ENCODE results near the gene SFXN2.
"Not testable (repeated sequence)": the region's sequence is repeated elsewhere in the genome, so short reads cannot be mapped to it uniquely, and the experiment has no call there.

The SFXN2 gene

GRCh38 chr10:102740229-102740628, 25.8 kb downstream of the SFXN2 start:
- no peak for TF ChIP-seq CTCF (IDR thresholded peaks at IDR 0.05; ENCODE audit: insufficient read depth, low read length, missing control alignments)
- H3K4me3 ChIP-seq (ENCODE audit: low read depth, low read length) = no peak overlapping the region
- DNase-seq (ENCODE audit: low read depth, low spot score) = no peak
- ChIA-PET POLR2A (no interaction called here), CTCF (interaction anchor here (1.9 to 6.0 kb wide), 2 partner anchors 12 to 161 kb away, joined by 12 to 25 read pairs; no protein-coding TSS in a partner anchor)

GRCh38 chr10:102741726-102742237, 27.3 kb downstream of the SFXN2 start:
- POLR2A ChIA-PET = no interaction called here
- H3K4me3 ChIP-seq (ENCODE audit: low read depth, low read length) = no peak overlapping the region
- no peak for DNase-seq (ENCODE audit: low read depth, low spot score)
- TF ChIP-seq CTCF (IDR thresholded peaks at IDR 0.05; ENCODE audit: insufficient read depth, low read length, missing control alignments) = no peak
- CTCF ChIA-PET = interaction anchor here (1.1 to 6.0 kb wide), 7 partner anchors 11 to 175 kb away, joined by 3 to 25 read pairs (median 5); no protein-coding TSS in a partner anchor

GRCh38 chr10:102742313-102742712, 27.9 kb downstream of the SFXN2 start:
- DNase-seq (ENCODE audit: low read depth, low spot score); H3K4me3 ChIP-seq (ENCODE audit: low read depth, low read length): not testable (repeated sequence)
- ChIA-PET CTCF (interaction anchor here (1.3 to 6.0 kb wide), 6 partner anchors 10 to 175 kb away, joined by 3 to 25 read pairs (median 5); no protein-coding TSS in a partner anchor), POLR2A (interaction anchor here (1.6 kb wide), 1 partner anchor 10 kb away, joined by 10 read pairs; no protein-coding TSS in a partner anchor)

- no peak for TF ChIP-seq CTCF (IDR thresholded peaks at IDR 0.05; ENCODE audit: insufficient read depth, low read length, missing control alignments)
- ChIA-PET CTCF (interaction anchor here (1.6 to 6.0 kb wide), 5 partner anchors 10 to 174 kb away, joined by 5 to 25 read pairs (median 13); no protein-coding TSS in a partner anchor), POLR2A (interaction anchor here (0.6 to 1.6 kb wide), 4 partner anchors 9 to 43 kb away, joined by 3 to 10 read pairs (median 4); no protein-coding TSS in a partner anchor)
- H3K4me3 ChIP-seq (ENCODE audit: low read depth, low read length) = no peak overlapping the region; the same call in 1 of the 2 replicates
- no peak for DNase-seq (ENCODE audit: low read depth, low spot score)
Measured at GRCh38 chr10:102743078-102743587, 28.7 kb downstream of the SFXN2 start.

GRCh38 chr10:102743588-102744373, 29.3 kb downstream of the SFXN2 start, which contains the start of gene WBP1L:
Gene WBP1L (plus strand): TSS chr10:102743948. CDS start chr10:102744054, 106 bp downstream.
- no peak for TF ChIP-seq CTCF (IDR thresholded peaks at IDR 0.05; ENCODE audit: insufficient read depth, low read length, missing control alignments)
- DNase-seq (ENCODE audit: low read depth, low spot score) = peak; percentile 97
- POLR2A ChIA-PET = interaction anchor here (0.6 to 1.6 kb wide), 4 partner anchors 9 to 44 kb away, joined by 3 to 10 read pairs (median 4); no protein-coding TSS in a partner anchor
- CTCF ChIA-PET = interaction anchor here (1.1 to 6.0 kb wide), 7 partner anchors 9 to 157 kb away, joined by 3 to 25 read pairs (median 5); no protein-coding TSS in a partner anchor
- H3K4me3 ChIP-seq (ENCODE audit: low read depth, low read length) = peak within 1 kb of the TSS; percentile 100

- ChIA-PET POLR2A (no interaction called here), CTCF (interaction anchor here (1.0 to 6.0 kb wide), 7 partner anchors 9 to 499 kb away, joined by 3 to 25 read pairs (median 4); no protein-coding TSS in a partner anchor)
- no peak for DNase-seq (ENCODE audit: low read depth, low spot score)
- no peak for TF ChIP-seq CTCF (IDR thresholded peaks at IDR 0.05; ENCODE audit: insufficient read depth, low read length, missing control alignments)
- H3K4me3 ChIP-seq (ENCODE audit: low read depth, low read length) = peak overlapping the region; percentile 100
Measured at GRCh38 chr10:102744374-102745051, 30.1 kb downstream of the SFXN2 start.
